Lower leg skin (tissue), 3 donors: ENCODE data around the gene C2orf92.
"Not testable (repeated sequence)": the region's sequence is repeated elsewhere in the genome, so short reads cannot be mapped to it uniquely, and the experiment has no call there.

Experiments
- POLR2A ChIP-seq, 2 donors: fragments of 450-650 bp; IDR thresholded peaks; one replicate each; pipeline ENCODE4 v1.6.1; 2016 to 2017; ENCODE audit warnings: antibody characterized with exemption in 2 of 2, mild to moderate bottlenecking in 1 of 2, moderate library complexity in 1 of 2
- TF ChIP-seq, protein P1 (sequence below), 3 donors: fragments of 450-650 bp; IDR thresholded peaks; one replicate each; pipeline ENCODE4 v1.5.1; 2016; ENCODE audit warnings: antibody characterized with exemption in 3 of 3, mild to moderate bottlenecking in 3 of 3, moderate library complexity in 2 of 3

DNA sequence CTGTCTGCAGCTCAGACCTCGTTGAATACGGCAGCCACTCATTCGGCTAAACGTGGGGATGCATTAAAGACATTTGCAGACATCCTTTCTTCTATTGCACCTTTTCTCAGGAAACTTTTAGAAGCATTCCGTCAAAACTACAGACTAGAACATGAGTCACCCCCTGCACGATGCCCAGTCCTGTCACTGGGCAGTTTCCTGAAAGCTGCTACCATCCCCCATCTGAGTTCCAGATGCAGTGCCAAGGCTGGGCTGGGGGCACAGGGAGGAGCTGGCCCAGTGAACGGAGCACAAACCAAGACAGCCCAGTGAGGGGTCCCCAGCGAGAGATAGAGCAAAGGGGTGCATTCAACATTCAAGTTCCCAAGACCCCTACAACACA, 43.5 kb upstream of the C2orf92 start:
- TF ChIP-seq, protein P1, sequence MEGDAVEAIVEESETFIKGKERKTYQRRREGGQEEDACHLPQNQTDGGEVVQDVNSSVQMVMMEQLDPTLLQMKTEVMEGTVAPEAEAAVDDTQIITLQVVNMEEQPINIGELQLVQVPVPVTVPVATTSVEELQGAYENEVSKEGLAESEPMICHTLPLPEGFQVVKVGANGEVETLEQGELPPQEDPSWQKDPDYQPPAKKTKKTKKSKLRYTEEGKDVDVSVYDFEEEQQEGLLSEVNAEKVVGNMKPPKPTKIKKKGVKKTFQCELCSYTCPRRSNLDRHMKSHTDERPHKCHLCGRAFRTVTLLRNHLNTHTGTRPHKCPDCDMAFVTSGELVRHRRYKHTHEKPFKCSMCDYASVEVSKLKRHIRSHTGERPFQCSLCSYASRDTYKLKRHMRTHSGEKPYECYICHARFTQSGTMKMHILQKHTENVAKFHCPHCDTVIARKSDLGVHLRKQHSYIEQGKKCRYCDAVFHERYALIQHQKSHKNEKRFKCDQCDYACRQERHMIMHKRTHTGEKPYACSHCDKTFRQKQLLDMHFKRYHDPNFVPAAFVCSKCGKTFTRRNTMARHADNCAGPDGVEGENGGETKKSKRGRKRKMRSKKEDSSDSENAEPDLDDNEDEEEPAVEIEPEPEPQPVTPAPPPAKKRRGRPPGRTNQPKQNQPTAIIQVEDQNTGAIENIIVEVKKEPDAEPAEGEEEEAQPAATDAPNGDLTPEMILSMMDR (IDR thresholded peaks at IDR 0.05): not testable (repeated sequence)
- TF ChIP-seq POLR2A (IDR thresholded peaks at IDR 0.05): not testable (repeated sequence)
